PC-9 (cell line): Measurements from ENCODE around the gene MSANTD2.

Source experiments
- EZH2 ChIP-seq: fragments of 200-600 bp; sonication (generic); IDR thresholded peaks from 2 replicates; pipeline ENCODE4 v1.8.0; 2017; ENCODE audit warnings: antibody characterized with exemption, low read depth
- TF ChIP-seq, protein P1 (sequence below): fragments of 200-600 bp; sonication (generic); conservative IDR thresholded peaks from 2 replicates; pipeline ENCODE4 v1.6.1; 2017; ENCODE audit warnings: mixed run types, antibody characterized with exemption, mild to moderate bottlenecking, moderate library complexity

DNA sequence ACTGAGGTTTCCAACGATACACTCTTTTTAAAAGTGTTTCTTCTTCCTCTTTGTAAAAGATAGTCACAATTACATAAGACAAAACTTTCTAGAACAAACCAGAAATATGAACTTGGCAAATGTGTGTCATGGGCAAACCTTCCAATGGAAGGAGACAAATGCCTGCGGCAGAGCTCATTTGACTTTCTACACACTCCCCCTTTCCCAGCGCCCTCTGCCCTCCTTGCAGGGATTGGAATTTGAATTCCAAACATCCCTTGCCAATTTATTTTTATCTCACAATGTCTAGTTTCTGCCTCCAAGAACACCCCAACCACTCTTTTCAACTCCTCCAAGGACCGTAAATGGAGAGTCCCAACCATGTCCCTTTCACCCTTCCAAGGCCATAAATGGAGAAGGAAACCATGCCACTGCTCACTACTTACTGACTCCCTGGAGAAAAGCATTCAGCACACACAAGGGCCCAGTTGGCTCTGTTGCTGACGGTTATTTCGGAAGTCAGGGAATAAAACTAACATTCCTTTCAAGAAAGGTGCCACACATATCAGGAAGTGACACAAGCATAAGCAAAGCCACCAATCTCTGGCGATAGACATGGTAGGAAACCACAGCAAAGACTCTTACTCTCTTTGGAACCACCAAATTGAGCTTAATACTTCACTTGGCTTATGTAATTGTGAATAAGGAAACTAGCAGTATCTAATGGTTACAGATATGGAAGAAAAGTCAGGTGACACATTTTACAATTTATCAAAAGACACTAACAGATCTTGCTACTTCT lies 23.2 kb downstream of the MSANTD2 start:
- TF ChIP-seq, protein P1, sequence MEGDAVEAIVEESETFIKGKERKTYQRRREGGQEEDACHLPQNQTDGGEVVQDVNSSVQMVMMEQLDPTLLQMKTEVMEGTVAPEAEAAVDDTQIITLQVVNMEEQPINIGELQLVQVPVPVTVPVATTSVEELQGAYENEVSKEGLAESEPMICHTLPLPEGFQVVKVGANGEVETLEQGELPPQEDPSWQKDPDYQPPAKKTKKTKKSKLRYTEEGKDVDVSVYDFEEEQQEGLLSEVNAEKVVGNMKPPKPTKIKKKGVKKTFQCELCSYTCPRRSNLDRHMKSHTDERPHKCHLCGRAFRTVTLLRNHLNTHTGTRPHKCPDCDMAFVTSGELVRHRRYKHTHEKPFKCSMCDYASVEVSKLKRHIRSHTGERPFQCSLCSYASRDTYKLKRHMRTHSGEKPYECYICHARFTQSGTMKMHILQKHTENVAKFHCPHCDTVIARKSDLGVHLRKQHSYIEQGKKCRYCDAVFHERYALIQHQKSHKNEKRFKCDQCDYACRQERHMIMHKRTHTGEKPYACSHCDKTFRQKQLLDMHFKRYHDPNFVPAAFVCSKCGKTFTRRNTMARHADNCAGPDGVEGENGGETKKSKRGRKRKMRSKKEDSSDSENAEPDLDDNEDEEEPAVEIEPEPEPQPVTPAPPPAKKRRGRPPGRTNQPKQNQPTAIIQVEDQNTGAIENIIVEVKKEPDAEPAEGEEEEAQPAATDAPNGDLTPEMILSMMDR, result no peak
- no peak for TF ChIP-seq EZH2
